Ishikawa (cell line): Measurements from ENCODE around the gene PPP3R2.

Experiments
- CEBPB ChIP-seq: IDR thresholded peaks from 2 replicates; pipeline ENCODE4 v1.6.1; 2012
- CREB1 ChIP-seq: IDR thresholded peaks from 2 replicates; pipeline ENCODE4 v1.6.1; 2012; ENCODE audit warnings: low read depth
- EP300 ChIP-seq: IDR thresholded peaks from 2 replicates; pipeline ENCODE4 v1.6.1; 2012; ENCODE audit warnings: borderline replicate concordance
- FOXM1 ChIP-seq: IDR thresholded peaks from 2 replicates; pipeline ENCODE4 v1.6.1; 2012; ENCODE audit warnings: low read depth, borderline replicate concordance
- RAD21 ChIP-seq: IDR thresholded peaks from 2 replicates; pipeline ENCODE4 v1.6.1; 2012; ENCODE audit warnings: low read depth
- TAF1 ChIP-seq: IDR thresholded peaks from 2 replicates; pipeline ENCODE4 v1.6.1; 2012; ENCODE audit warnings: low read depth, mild to moderate bottlenecking
- TCF12 ChIP-seq: IDR thresholded peaks from 2 replicates; pipeline ENCODE4 v1.6.1; 2012; ENCODE audit warnings: low read depth
- YY1 ChIP-seq: IDR thresholded peaks from 2 replicates; pipeline ENCODE4 v1.6.1; 2012; ENCODE audit warnings: low read depth
- ZBTB7A ChIP-seq: IDR thresholded peaks from 2 replicates; pipeline ENCODE4 v1.6.1; 2012; ENCODE audit warnings: low read depth
- TF ChIP-seq, protein P1 (sequence below): IDR thresholded peaks from 2 replicates; pipeline ENCODE4 v1.6.1; 2012; ENCODE audit warnings: low read depth, mild to moderate bottlenecking
- TF ChIP-seq, protein P2 (sequence below): IDR thresholded peaks from 2 replicates; pipeline ENCODE4 v1.6.1; 2012

- no peak for TF ChIP-seq TCF12
- no peak for TF ChIP-seq RAD21
- no peak for TF ChIP-seq TAF1
- no peak for TF ChIP-seq EP300
- no peak for TF ChIP-seq CREB1
- TF ChIP-seq CEBPB, result no peak
- TF ChIP-seq, protein P1, sequence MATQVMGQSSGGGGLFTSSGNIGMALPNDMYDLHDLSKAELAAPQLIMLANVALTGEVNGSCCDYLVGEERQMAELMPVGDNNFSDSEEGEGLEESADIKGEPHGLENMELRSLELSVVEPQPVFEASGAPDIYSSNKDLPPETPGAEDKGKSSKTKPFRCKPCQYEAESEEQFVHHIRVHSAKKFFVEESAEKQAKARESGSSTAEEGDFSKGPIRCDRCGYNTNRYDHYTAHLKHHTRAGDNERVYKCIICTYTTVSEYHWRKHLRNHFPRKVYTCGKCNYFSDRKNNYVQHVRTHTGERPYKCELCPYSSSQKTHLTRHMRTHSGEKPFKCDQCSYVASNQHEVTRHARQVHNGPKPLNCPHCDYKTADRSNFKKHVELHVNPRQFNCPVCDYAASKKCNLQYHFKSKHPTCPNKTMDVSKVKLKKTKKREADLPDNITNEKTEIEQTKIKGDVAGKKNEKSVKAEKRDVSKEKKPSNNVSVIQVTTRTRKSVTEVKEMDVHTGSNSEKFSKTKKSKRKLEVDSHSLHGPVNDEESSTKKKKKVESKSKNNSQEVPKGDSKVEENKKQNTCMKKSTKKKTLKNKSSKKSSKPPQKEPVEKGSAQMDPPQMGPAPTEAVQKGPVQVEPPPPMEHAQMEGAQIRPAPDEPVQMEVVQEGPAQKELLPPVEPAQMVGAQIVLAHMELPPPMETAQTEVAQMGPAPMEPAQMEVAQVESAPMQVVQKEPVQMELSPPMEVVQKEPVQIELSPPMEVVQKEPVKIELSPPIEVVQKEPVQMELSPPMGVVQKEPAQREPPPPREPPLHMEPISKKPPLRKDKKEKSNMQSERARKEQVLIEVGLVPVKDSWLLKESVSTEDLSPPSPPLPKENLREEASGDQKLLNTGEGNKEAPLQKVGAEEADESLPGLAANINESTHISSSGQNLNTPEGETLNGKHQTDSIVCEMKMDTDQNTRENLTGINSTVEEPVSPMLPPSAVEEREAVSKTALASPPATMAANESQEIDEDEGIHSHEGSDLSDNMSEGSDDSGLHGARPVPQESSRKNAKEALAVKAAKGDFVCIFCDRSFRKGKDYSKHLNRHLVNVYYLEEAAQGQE, result no peak
- TF ChIP-seq, protein P2, sequence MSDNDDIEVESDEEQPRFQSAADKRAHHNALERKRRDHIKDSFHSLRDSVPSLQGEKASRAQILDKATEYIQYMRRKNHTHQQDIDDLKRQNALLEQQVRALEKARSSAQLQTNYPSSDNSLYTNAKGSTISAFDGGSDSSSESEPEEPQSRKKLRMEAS, result no peak
- TF ChIP-seq FOXM1, result no peak
- no peak for TF ChIP-seq YY1
- no peak for TF ChIP-seq ZBTB7A
Observed at GRCh38 chr9:101572316-101572715, 22.5 kb downstream of the PPP3R2 start.
